HEK293 (cell line): Measurements from ENCODE around the gene SLC1A7.

Experiments used
- HOXC10 ChIP-seq: sonication (generic); formaldehyde crosslinking; IDR thresholded peaks from 2 replicates; pipeline ENCODE4 v1.8.1; 2023; ENCODE audit warnings: mild to moderate bottlenecking, missing genetic modification reagents
- MYNN ChIP-seq: fragments of 450-650 bp; formaldehyde crosslinking; IDR thresholded peaks from 2 replicates; pipeline ENCODE4 v1.5.1; 2016; ENCODE audit warnings: missing biosample characterization, missing genetic modification characterization, borderline replicate concordance
- PRDM1 ChIP-seq: fragments of 450-650 bp; formaldehyde crosslinking; IDR thresholded peaks from 2 replicates; pipeline ENCODE4; 2016; ENCODE audit warnings: missing biosample characterization, missing genetic modification characterization
- TCF7L2 ChIP-seq: IDR thresholded peaks from 2 replicates; pipeline ENCODE4 v1.6.1; 2011; ENCODE audit warnings: low read depth, mild to moderate bottlenecking, inconsistent platforms, low read length, moderate library complexity, borderline replicate concordance
- ZBTB20 ChIP-seq: fragments of 450-650 bp; formaldehyde crosslinking; IDR thresholded peaks from 2 replicates; pipeline ENCODE4 v1.5.1; 2016; ENCODE audit warnings: missing biosample characterization, missing genetic modification characterization
- ZNF132 ChIP-seq: fragments of 450-650 bp; formaldehyde crosslinking; IDR thresholded peaks from 2 replicates; pipeline ENCODE4 v1.5.1; 2017; ENCODE audit warnings: missing biosample characterization, missing genetic modification characterization, borderline replicate concordance
- ZSCAN23 ChIP-seq: fragments of 450-650 bp; formaldehyde crosslinking; IDR thresholded peaks from 2 replicates; pipeline ENCODE4 v1.5.1; 2016; ENCODE audit warnings: missing biosample characterization, missing genetic modification characterization
- TF ChIP-seq, protein P1 (sequence below): fragments of 450-650 bp; formaldehyde crosslinking; IDR thresholded peaks from 2 replicates; pipeline ENCODE4 v1.5.1; 2016; ENCODE audit warnings: missing biosample characterization, missing genetic modification characterization
- TF ChIP-seq, protein P2 (sequence below): fragments of 450-650 bp; formaldehyde crosslinking; IDR thresholded peaks from 2 replicates; pipeline ENCODE4 v1.5.1; 2016; ENCODE audit warnings: missing biosample characterization, missing genetic modification characterization

DNA sequence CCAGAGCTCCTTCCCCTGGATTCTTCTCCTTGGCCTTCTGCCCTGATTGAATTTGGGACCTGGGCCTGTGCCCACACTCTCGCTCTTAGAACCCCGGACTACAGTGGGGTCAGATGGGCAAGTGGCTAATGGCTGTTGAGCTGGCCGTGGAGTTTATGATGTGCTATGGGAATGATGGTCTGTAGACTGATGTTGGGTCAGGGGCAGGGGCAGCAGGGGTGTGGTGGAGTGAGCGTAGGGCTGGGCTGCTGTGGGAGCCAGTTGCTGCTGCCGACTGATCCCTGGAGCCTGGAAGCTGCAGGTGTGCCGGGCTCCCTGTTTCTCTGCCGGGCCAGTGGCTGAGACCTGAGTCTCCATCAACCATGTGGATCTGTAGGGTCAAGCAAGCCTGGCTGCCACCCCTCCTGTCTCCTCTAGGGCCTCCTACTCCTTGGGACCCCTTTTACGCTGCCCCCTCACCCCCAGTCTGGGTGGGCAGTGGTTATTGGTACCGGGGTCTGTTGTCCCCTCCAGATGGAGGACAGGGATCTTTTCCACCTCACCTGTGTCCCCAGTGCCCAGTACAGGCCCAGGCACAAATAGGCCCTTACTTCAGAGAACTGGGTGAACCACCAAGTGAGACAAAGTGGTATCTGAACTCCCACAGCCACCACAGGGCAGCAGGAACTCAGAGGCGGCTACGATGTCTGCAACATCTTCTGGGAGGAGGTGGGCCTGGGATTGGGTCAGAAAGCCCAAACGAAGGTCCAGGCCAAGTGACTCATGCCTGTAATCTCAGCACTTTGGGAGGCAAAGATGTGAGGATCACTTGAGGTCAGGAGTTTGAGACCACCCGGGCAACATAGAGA, 75.3 kb downstream of the SLC1A7 start:
- TF ChIP-seq HOXC10 (CRISPR knock-in tag) (no peak), TCF7L2 (no peak), MYNN (no peak), ZNF132 (no peak), ZSCAN23 (tag by site-specific recombination) (no peak), ZBTB20 (tag by site-specific recombination) (no peak), PRDM1 (tag by site-specific recombination) (no peak)
- TF ChIP-seq, protein P1, sequence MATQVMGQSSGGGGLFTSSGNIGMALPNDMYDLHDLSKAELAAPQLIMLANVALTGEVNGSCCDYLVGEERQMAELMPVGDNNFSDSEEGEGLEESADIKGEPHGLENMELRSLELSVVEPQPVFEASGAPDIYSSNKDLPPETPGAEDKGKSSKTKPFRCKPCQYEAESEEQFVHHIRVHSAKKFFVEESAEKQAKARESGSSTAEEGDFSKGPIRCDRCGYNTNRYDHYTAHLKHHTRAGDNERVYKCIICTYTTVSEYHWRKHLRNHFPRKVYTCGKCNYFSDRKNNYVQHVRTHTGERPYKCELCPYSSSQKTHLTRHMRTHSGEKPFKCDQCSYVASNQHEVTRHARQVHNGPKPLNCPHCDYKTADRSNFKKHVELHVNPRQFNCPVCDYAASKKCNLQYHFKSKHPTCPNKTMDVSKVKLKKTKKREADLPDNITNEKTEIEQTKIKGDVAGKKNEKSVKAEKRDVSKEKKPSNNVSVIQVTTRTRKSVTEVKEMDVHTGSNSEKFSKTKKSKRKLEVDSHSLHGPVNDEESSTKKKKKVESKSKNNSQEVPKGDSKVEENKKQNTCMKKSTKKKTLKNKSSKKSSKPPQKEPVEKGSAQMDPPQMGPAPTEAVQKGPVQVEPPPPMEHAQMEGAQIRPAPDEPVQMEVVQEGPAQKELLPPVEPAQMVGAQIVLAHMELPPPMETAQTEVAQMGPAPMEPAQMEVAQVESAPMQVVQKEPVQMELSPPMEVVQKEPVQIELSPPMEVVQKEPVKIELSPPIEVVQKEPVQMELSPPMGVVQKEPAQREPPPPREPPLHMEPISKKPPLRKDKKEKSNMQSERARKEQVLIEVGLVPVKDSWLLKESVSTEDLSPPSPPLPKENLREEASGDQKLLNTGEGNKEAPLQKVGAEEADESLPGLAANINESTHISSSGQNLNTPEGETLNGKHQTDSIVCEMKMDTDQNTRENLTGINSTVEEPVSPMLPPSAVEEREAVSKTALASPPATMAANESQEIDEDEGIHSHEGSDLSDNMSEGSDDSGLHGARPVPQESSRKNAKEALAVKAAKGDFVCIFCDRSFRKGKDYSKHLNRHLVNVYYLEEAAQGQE, result no peak
- TF ChIP-seq, protein P2, sequence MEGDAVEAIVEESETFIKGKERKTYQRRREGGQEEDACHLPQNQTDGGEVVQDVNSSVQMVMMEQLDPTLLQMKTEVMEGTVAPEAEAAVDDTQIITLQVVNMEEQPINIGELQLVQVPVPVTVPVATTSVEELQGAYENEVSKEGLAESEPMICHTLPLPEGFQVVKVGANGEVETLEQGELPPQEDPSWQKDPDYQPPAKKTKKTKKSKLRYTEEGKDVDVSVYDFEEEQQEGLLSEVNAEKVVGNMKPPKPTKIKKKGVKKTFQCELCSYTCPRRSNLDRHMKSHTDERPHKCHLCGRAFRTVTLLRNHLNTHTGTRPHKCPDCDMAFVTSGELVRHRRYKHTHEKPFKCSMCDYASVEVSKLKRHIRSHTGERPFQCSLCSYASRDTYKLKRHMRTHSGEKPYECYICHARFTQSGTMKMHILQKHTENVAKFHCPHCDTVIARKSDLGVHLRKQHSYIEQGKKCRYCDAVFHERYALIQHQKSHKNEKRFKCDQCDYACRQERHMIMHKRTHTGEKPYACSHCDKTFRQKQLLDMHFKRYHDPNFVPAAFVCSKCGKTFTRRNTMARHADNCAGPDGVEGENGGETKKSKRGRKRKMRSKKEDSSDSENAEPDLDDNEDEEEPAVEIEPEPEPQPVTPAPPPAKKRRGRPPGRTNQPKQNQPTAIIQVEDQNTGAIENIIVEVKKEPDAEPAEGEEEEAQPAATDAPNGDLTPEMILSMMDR (tag by site-specific recombination), result no peak
